Measurements from ENCODE around the gene INSYN1. TPM values are rescaled to one million over a fixed set of nuclear protein-coding genes. Genes with fewer than 3 reads are reported as not detected.

INSYN1 gene
- total RNA-seq, 1 donor from 2014 or later, result 12.7 TPM

- peaks cover 20% of the 10 kb centered on the region for H3K4me1 Mint-ChIP-seq
These were observed 5.1 kb downstream of the INSYN1 start for GRCh38 chr15:73747847-73748590.

GRCh38 chr15:73746883-73747282, 6.3 kb downstream of the INSYN1 start:
- Mint-ChIP-seq H3K27ac (no peak overlapping the region), H3K27me3 (ENCODE audit: low read depth) (peaks cover 26% of the 10 kb centered on the region), H3K36me3 (no peaks in the 10 kb centered on the region), H3K4me1 (peaks cover 20% of the 10 kb centered on the region), H3K4me3 (no peak overlapping the region), H3K9me3 (no peaks in the 10 kb centered on the region)
- no peak for DNase-seq (ENCODE audit: low spot score in 2 of 2, unreplicated experiment in 2 of 2)
- TF ChIP-seq CTCF (IDR thresholded peaks at IDR 0.05; ENCODE audit: unreplicated experiment), result no peak

More at GRCh38 chr15:73747847-73748590, 5.1 kb downstream of the INSYN1 start:
- no peaks in the 10 kb centered on the region for H3K9me3 Mint-ChIP-seq
- no peak for TF ChIP-seq CTCF (IDR thresholded peaks at IDR 0.05; ENCODE audit: unreplicated experiment)
- no peaks in the 10 kb centered on the region for H3K36me3 Mint-ChIP-seq
- H3K27me3 Mint-ChIP-seq (ENCODE audit: low read depth), result peaks cover 26% of the 10 kb centered on the region
- H3K27ac Mint-ChIP-seq, result no peak overlapping the region
- no peak overlapping the region for H3K4me3 Mint-ChIP-seq
- no peak for DNase-seq (ENCODE audit: low spot score in 2 of 2, unreplicated experiment in 2 of 2)

GRCh38 chr15:73746261-73746660, 6.9 kb downstream of the INSYN1 start:
- peaks cover 17% of the 10 kb centered on the region for H3K4me1 Mint-ChIP-seq

GRCh38 chr15:73745073-73745472, 8.1 kb downstream of the INSYN1 start:
- no peak for TF ChIP-seq CTCF (IDR thresholded peaks at IDR 0.05; ENCODE audit: unreplicated experiment)
- Mint-ChIP-seq H3K4me3 (no peak overlapping the region), H3K27ac (no peak overlapping the region), H3K36me3 (no peaks in the 10 kb centered on the region), H3K9me3 (no peaks in the 10 kb centered on the region), H3K4me1 (peaks cover 15% of the 10 kb centered on the region), H3K27me3 (ENCODE audit: low read depth) (peaks cover 13% of the 10 kb centered on the region)
- DNase-seq (ENCODE audit: low spot score in 2 of 2, unreplicated experiment in 2 of 2), result no peak

More at GRCh38 chr15:73746261-73746660, 6.9 kb downstream of the INSYN1 start:
- Mint-ChIP-seq H3K4me3 (no peak overlapping the region), H3K27ac (no peak overlapping the region), H3K36me3 (no peaks in the 10 kb centered on the region), H3K9me3 (no peaks in the 10 kb centered on the region), H3K27me3 (ENCODE audit: low read depth) (peaks cover 22% of the 10 kb centered on the region)
- no peak for DNase-seq (ENCODE audit: low spot score in 2 of 2, unreplicated experiment in 2 of 2)
- no peak for TF ChIP-seq CTCF (IDR thresholded peaks at IDR 0.05; ENCODE audit: unreplicated experiment)

GRCh38 chr15:73744293-73744692, 8.9 kb downstream of the INSYN1 start:
- Mint-ChIP-seq H3K27me3 (ENCODE audit: low read depth) (peaks cover 7% of the 10 kb centered on the region), H3K36me3 (no peaks in the 10 kb centered on the region), H3K4me3 (no peak overlapping the region), H3K27ac (no peak overlapping the region), H3K9me3 (no peaks in the 10 kb centered on the region), H3K4me1 (peaks cover 15% of the 10 kb centered on the region)
- TF ChIP-seq CTCF (IDR thresholded peaks at IDR 0.05; ENCODE audit: unreplicated experiment), result no peak
- DNase-seq (ENCODE audit: low spot score in 2 of 2, unreplicated experiment in 2 of 2), result no peak
